ENCODE measurements around the gene SCYGR8. TPM values are rescaled to one million over a fixed set of nuclear protein-coding genes. Genes with fewer than 3 reads are reported as not detected.

Gene SCYGR8
- total RNA-seq, 4 donors from 2014 or later = not detected

DNA sequence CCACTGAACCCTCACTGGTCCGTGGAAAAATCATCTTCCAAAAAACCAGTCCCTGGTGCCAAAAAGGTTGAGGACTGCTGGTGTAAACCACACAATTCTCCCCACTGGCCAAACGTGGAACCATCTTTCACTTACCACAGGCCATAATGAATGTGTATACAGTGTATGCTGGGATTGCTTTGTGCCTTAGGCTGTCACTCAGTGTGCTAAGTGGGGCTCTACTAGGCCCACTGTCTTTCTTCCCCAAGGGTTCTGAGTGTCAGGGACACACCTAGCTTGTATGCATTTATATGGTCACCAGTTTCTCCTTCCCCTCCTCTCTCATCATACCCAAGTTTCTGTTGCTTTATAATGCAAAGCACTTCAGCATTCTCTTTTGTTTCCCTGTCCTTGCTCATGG, 27.2 kb downstream of the SCYGR8 start:
- H3K27ac ChIP-seq = no peak overlapping the region
- in situ Hi-C loops (cut with MboI; ENCODE audit: low pct_ligation_motif_present in 1 of 4, low pct_unique_long_range_greater_than_20kb in 1 of 4, low sequenced_read_pairs in 3 of 4) (loop anchor here in 3 of 4 donors (25.0 kb wide), 4 partner anchors 111 to 636 kb away; partner anchors contain the start of gene SCYGR5 (in 1 of the 3)), intact Hi-C loops (cut with DNase I; ENCODE audit: low total_unique reads) (no loop called here)
- H3K27me3 ChIP-seq = no peaks in the 10 kb centered on the region
- H3K4me1 ChIP-seq = peaks cover 0 to 23% (median 10%) of the 10 kb centered on the region in 4 donors
- DNase-seq = no peak
- no peak for TF ChIP-seq EP300 (IDR thresholded peaks at IDR 0.05; ENCODE audit: low read depth)
- TF ChIP-seq POLR2A (IDR thresholded peaks at IDR 0.05) = no peak
- no peak for TF ChIP-seq POLR2AphosphoS5 (IDR thresholded peaks at IDR 0.05)
- TF ChIP-seq, protein P1, sequence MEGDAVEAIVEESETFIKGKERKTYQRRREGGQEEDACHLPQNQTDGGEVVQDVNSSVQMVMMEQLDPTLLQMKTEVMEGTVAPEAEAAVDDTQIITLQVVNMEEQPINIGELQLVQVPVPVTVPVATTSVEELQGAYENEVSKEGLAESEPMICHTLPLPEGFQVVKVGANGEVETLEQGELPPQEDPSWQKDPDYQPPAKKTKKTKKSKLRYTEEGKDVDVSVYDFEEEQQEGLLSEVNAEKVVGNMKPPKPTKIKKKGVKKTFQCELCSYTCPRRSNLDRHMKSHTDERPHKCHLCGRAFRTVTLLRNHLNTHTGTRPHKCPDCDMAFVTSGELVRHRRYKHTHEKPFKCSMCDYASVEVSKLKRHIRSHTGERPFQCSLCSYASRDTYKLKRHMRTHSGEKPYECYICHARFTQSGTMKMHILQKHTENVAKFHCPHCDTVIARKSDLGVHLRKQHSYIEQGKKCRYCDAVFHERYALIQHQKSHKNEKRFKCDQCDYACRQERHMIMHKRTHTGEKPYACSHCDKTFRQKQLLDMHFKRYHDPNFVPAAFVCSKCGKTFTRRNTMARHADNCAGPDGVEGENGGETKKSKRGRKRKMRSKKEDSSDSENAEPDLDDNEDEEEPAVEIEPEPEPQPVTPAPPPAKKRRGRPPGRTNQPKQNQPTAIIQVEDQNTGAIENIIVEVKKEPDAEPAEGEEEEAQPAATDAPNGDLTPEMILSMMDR (IDR thresholded peaks at IDR 0.05) = no peak
- no peaks in the 10 kb centered on the region for H3K9me3 ChIP-seq
- WGBS, 2 donors (ENCODE audit: low coverage in 1 of 2) = 53 to 64% methylated on average over 2 of the region's 2 CpGs
- no peak overlapping the region for H3K4me3 ChIP-seq
- H3K36me3 ChIP-seq = no peaks in the 10 kb centered on the region

DNA sequence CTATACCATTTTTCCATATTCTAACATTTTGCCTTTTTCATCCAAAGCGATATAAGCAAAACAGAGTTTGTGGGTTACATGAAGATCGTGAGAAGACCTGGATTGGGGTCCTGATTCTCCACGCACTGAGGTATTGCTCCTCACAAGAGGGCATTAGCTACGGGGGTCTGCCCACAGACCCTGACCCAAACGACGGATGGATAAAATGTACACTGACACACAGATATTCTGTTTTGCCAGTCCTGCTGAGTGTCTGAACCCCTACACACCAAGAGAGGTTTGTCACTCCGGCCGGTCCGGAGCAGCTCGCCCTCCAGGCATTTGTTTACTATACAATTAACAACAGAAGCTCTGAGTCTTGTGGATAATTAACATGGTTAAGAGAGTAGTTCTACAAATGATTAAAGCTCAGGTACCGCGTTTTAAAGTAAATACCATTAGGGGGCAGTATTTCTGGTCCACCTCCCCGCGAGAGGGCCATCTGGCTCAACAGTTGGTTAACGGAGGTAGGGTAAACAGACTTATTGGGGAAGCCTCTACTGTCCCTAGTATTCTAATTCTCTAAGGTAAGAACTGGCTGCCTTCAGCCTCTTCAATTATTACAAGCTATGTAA, 28.4 kb downstream of the SCYGR8 start:
- H3K9me3 ChIP-seq = no peaks in the 10 kb centered on the region
- no peaks in the 10 kb centered on the region for H3K36me3 ChIP-seq
- DNase-seq = no peak
- intact Hi-C loops (cut with DNase I; ENCODE audit: low total_unique reads) = no loop called here
- no peak overlapping the region for H3K4me3 ChIP-seq
- peaks cover 0 to 23% (median 10%) of the 10 kb centered on the region in 4 donors for H3K4me1 ChIP-seq
- peak overlapping the region in 1 of 4 donors; percentile 41 for H3K27ac ChIP-seq
- in situ Hi-C loops (cut with MboI; ENCODE audit: low pct_ligation_motif_present in 1 of 4, low pct_unique_long_range_greater_than_20kb in 1 of 4, low sequenced_read_pairs in 3 of 4) = loop anchor here in 3 of 4 donors (25.0 kb wide), 4 partner anchors 112 to 637 kb away; partner anchors contain the start of gene SCYGR5 (in 1 of the 3)
- TF ChIP-seq POLR2A (IDR thresholded peaks at IDR 0.05) = no peak
- TF ChIP-seq, protein P1 (IDR thresholded peaks at IDR 0.05) = peak in 4 of 5 experiments; percentile 22 to 47 (median 36)
- no peaks in the 10 kb centered on the region for H3K27me3 ChIP-seq
- 40 to 51% methylated on average over 10 to 15 of the region's 15 CpGs for WGBS, 2 donors (ENCODE audit: low coverage in 1 of 2)

DNA sequence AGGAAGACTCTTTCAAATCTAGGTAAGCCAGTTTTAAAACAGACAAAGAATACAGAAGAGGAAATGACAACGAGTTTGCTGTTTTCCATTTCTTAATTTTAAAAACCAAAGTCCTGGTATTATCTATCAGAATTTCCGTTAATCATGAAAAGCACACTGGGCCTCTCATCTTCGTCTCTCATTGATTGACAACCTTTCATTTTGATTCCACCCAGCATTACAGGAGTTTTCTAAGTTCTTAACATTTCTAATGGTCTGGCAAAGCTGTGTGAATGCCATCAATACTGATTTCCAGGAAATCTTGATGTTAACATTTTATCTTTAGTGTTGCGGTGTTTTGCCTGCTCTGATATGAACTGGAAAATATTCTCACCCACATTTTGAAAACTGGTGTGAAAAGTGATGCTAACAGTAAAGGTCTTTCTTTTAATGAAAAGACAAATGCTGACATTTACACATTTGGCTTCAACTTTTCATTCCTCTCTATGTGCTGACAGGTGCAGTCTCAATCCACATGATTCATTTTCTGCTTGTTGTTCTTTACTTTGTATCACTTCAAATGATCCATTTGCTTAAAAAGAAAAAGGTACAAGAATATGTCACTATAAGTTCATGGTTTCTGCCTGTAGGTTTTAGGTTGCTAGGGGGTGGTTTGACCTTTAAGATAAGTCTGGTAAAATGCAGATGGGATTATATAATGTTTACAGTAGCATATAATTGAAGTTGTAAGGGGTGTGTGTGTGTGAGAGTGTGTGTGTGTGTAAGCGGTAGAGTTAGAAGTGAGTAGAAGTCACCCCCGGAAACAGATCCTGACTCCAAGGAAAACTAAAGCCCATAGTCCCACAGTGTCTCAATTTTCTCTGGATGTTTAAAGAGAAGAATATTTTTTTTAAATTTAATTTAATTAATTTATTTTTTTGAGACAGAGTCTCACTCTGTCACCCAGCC, 29.5 kb downstream of the SCYGR8 start:
- in situ Hi-C loops (cut with MboI; ENCODE audit: low pct_ligation_motif_present in 1 of 4, low pct_unique_long_range_greater_than_20kb in 1 of 4, low sequenced_read_pairs in 3 of 4) = loop anchor here in 3 of 4 donors (5.0 to 25.0 kb wide), 5 partner anchors 77 to 638 kb away; partner anchors contain the start of gene SCYGR5 (in 1 of the 3)

More for the DNA sequence above, 29.5 kb downstream of the SCYGR8 start:
- intact Hi-C loops (cut with DNase I; ENCODE audit: low total_unique reads) = no loop called here
- H3K4me1 ChIP-seq = peaks cover 0 to 23% (median 10%) of the 10 kb centered on the region in 4 donors
- no peak for DNase-seq
- H3K27ac ChIP-seq = peak overlapping the region in 3 of 4 donors; percentile 37 to 59 (median 41)
- TF ChIP-seq POLR2A (IDR thresholded peaks at IDR 0.05) (no peak), EP300 (IDR thresholded peaks at IDR 0.05; ENCODE audit: low read depth) (no peak), POLR2AphosphoS5 (IDR thresholded peaks at IDR 0.05) (no peak)
- TF ChIP-seq, protein P1 (IDR thresholded peaks at IDR 0.05) = peak in 2 of 5 experiments; percentile 19 to 25
- no peaks in the 10 kb centered on the region for H3K27me3 ChIP-seq
- no peaks in the 10 kb centered on the region for H3K9me3 ChIP-seq
- 65 to 68% methylated on average over 6 of the region's 6 CpGs for WGBS, 2 donors (ENCODE audit: low coverage in 1 of 2)
- H3K4me3 ChIP-seq = no peak overlapping the region
- no peaks in the 10 kb centered on the region for H3K36me3 ChIP-seq
